Measurements from ENCODE around the gene RAMP3. TPM values are rescaled to one million over a fixed set of nuclear protein-coding genes. Genes with fewer than 3 reads are reported as not detected.

The RAMP3 gene
- total and polyA plus RNA-seq, 9 of the 15 experiments (the other 6 are each of a cell fraction or from before 2014, with no cell fraction given) = not detected

- BruUV-seq (replicated peaks) = no TSS peak
- FAIRE-seq (no peak), DNase-seq (ENCODE audit: extremely low read depth in 1 of 4, low spot score in 3 of 4) (no peak), ATAC-seq (no peak; the same call in 2 of the 3 replicates)
- no peak overlapping the region for H2AFZ ChIP-seq (ENCODE audit: low read depth, low read length)
- H3K27me3 ChIP-seq (ENCODE audit: control insufficient read depth in 2 of 2, insufficient read depth in 2 of 2, low read length in 2 of 2) = peaks cover 10 to 29% of the 10 kb centered on the region in 2 experiments
- no peaks in the 10 kb centered on the region for H3K36me3 ChIP-seq (ENCODE audit: control insufficient read depth, insufficient read depth, low read length)
- H3K27ac ChIP-seq (ENCODE audit: extremely low read depth, low read depth, low read length) = no peak overlapping the region
- WGBS (ENCODE audit: insufficient coverage, low coverage, missing lambda C conversion rate) = 10% methylated on average over 11 of the region's 11 CpGs
- intact Hi-C loops (cut with micrococcal nuclease) (loop anchor here (5.0 kb wide), 1 partner anchor 702 kb away; no protein-coding TSS in a partner anchor), in situ Hi-C loops (cut with MboI) (loop anchor here (5.0 to 25.0 kb wide), 2 partner anchors 112 to 712 kb away; partner anchors contain the start of gene CCDC201)
- POLR2A ChIA-PET = interaction anchor here (0.7 kb wide), 1 partner anchor 29 kb away, joined by 3 read pairs; no protein-coding TSS in a partner anchor
- H3K79me2 ChIP-seq (ENCODE audit: control insufficient read depth, insufficient read depth, low read length) = no peaks in the 10 kb centered on the region
- H3K9ac ChIP-seq (ENCODE audit: insufficient read depth in 1 of 2, low read depth in 2 of 2, low read length in 2 of 2) = no peak overlapping the region
- CTCF ChIA-PET (ENCODE audit: low intra/inter-chr PET ratio) = no interaction called here
- H3K4me3 ChIP-seq = no peak overlapping the region
- no peaks in the 10 kb centered on the region for H3K9me3 ChIP-seq (replicated peaks; ENCODE audit: control insufficient read depth, insufficient read depth, low read depth, low read length)
- no peak overlapping the region for H3K4me2 ChIP-seq (ENCODE audit: insufficient read depth, low read length)
- 0 out of 2 replicates have a peak, but pooled peaks cover 3% of the 10 kb centered on the region for H4K20me1 ChIP-seq (replicated peaks; ENCODE audit: control insufficient read depth, insufficient read depth, low read length)
- H3K4me1 ChIP-seq (replicated peaks in 1 of 2; ENCODE audit: control insufficient read depth in 2 of 2, insufficient read depth in 2 of 2, low read length in 2 of 2) = peaks cover 4 to 12% of the 10 kb centered on the region in 2 experiments; a peak in 2 of 5 replicates
- no peaks in the 10 kb centered on the region for H3K9me1 ChIP-seq (ENCODE audit: control insufficient read depth, insufficient read depth, low read length)
- TF ChIP-seq YBX1 (IDR thresholded peaks at IDR 0.05) (no peak), GTF2B (IDR thresholded peaks at IDR 0.05; ENCODE audit: extremely low read depth, insufficient read length) (no peak), NFRKB (IDR thresholded peaks at IDR 0.05; ENCODE audit: low read depth) (no peak), ZNF431 (CRISPR knock-in tag; IDR thresholded peaks at IDR 0.05) (no peak), ZNF830 (CRISPR knock-in tag; IDR thresholded peaks at IDR 0.05) (no peak), ZC3H4 (CRISPR knock-in tag; IDR thresholded peaks at IDR 0.05; ENCODE audit: borderline replicate concordance) (no peak), NCOR1 (IDR thresholded peaks at IDR 0.05) (no peak), GABPB1 (CRISPR knock-in tag; IDR thresholded peaks at IDR 0.05) (peak; percentile 61; the same call in 1 of the 2 replicates), EZH2 (IDR thresholded peaks at IDR 0.05; ENCODE audit: borderline replicate concordance, low read depth, low read length) (no peak), NFIX (CRISPR knock-in tag; IDR thresholded peaks at IDR 0.05; ENCODE audit: low read depth) (no peak), VEZF1 (CRISPR knock-in tag; IDR thresholded peaks at IDR 0.05) (no peak), ZNF77 (CRISPR knock-in tag; IDR thresholded peaks at IDR 0.05) (no peak), BRF1 (IDR thresholded peaks at IDR 0.05; ENCODE audit: borderline replicate concordance, extremely low read depth, insufficient read length) (no peak), ZNF592 (IDR thresholded peaks at IDR 0.05) (no peak), FOXJ3 (CRISPR knock-in tag; IDR thresholded peaks at IDR 0.05) (no peak), EGR1 (conservative IDR thresholded peaks at IDR 0.05) (0 out of 2 replicates have a peak, but pooled peaks have one; percentile 6)
Observed at GRCh38 chr7:45150199-45150598, 7.4 kb upstream of the RAMP3 start.
